DND-41 (cell line): ENCODE measurements around the gene NELL2.
A peak's percentile ranks its signal among the peaks of the same experiment; 100 is the strongest.

Source experiments
- ATAC-seq: fragments of 200-7000 bp; cut with Tn5 transposase; 3 replicates; pipeline ENCODE4 v1.9.1; 2021; ENCODE audit warnings: low read depth; ENCODE audit not compliant: insufficient read depth
- DNase-seq: peaks from one replicate; pipeline ENCODE4 v3.0.0-alpha.2; 2020
- H2AFZ ChIP-seq: 2 replicates; pipeline ENCODE4 v1.6.0; 2012; ENCODE audit warnings: low read depth, low read length
- H3K27ac ChIP-seq: 2 replicates; pipeline ENCODE4 v1.5.1; 2012; ENCODE audit warnings: low read length, inconsistent platforms
- H3K27me3 ChIP-seq: fragments of 200-600 bp; sonication (generic); 2 replicates; pipeline ENCODE4 v1.6.0; 2012; ENCODE audit warnings: low read length, mild to moderate bottlenecking, inconsistent platforms; ENCODE audit not compliant: insufficient read depth, poor library complexity
- H3K36me3 ChIP-seq: 2 replicates; pipeline ENCODE4 v1.5.1; 2012; ENCODE audit warnings: low read length, inconsistent platforms; ENCODE audit not compliant: insufficient read depth
- H3K4me1 ChIP-seq: 2 replicates; pipeline ENCODE4 v1.5.1; 2012; ENCODE audit warnings: mild to moderate bottlenecking, low read length; ENCODE audit not compliant: insufficient read depth
- H3K4me2 ChIP-seq: 2 replicates; pipeline ENCODE4 v1.6.0; 2012; ENCODE audit warnings: mild to moderate bottlenecking, moderate library complexity, low read length, inconsistent platforms; ENCODE audit not compliant: insufficient read depth
- H3K4me3 ChIP-seq, 2 experiments: fragments of 200-600 bp in 1 of 2; shearing (Covaris generic) in 1 of 2; 2 replicates each; pipeline ENCODE4 v1.5.1; 2012 to 2016; ENCODE audit warnings: inconsistent platforms in 2 of 2, low read length in 2 of 2, mild to moderate bottlenecking in 2 of 2, low read depth in 1 of 2, moderate library complexity in 1 of 2
- H3K79me2 ChIP-seq: 2 replicates; pipeline ENCODE4 v1.6.0; 2012; ENCODE audit warnings: low read length, inconsistent platforms; ENCODE audit not compliant: insufficient read depth
- H3K9ac ChIP-seq: 2 replicates; pipeline ENCODE4 v1.6.0; 2012; ENCODE audit warnings: low read depth, mild to moderate bottlenecking, inconsistent platforms, low read length, moderate library complexity
- H3K9me3 ChIP-seq: 2 replicates; pipeline ENCODE4 v1.5.1; 2012; ENCODE audit warnings: low read length, moderate library complexity, mild to moderate bottlenecking, inconsistent platforms; ENCODE audit not compliant: insufficient read depth, severe bottlenecking
- H4K20me1 ChIP-seq: 2 replicates; pipeline ENCODE4 v1.6.0; 2012; ENCODE audit warnings: low read length; ENCODE audit not compliant: insufficient read depth
- CTCF ChIP-seq: IDR thresholded peaks from 2 replicates; pipeline ENCODE4 v1.5.1; 2012; ENCODE audit warnings: borderline replicate concordance, low read length, moderate library complexity, mild to moderate bottlenecking; ENCODE audit not compliant: poor library complexity, severe bottlenecking; ENCODE audit errors: extremely low read depth
- EZH2 ChIP-seq: IDR thresholded peaks from 3 replicates; pipeline ENCODE4 v1.6.1; 2012; ENCODE audit warnings: borderline replicate concordance, low read depth, mild to moderate bottlenecking, moderate library complexity, low read length, inconsistent platforms; ENCODE audit not compliant: severe bottlenecking

NELL2 gene

GRCh38 chr12:44775901-44776300 lies 100.2 kb downstream of the NELL2 start:
- no peak overlapping the region for H3K9ac ChIP-seq

GRCh38 chr12:44774815-44775411 lies 101.2 kb downstream of the NELL2 start:
- H3K4me2 ChIP-seq, result no peak overlapping the region
- H3K4me1 ChIP-seq, result no peaks in the 10 kb centered on the region
- peaks cover 7% of the 10 kb centered on the region for H3K27me3 ChIP-seq
- DNase-seq (peak; percentile 63), ATAC-seq (peak; percentile 71)
- no peaks in the 10 kb centered on the region for H4K20me1 ChIP-seq
- no peak overlapping the region for H3K27ac ChIP-seq
- TF ChIP-seq EZH2, result no peak
- peak; percentile 91 for TF ChIP-seq CTCF
- H2AFZ ChIP-seq, result no peak overlapping the region
- H3K4me3 ChIP-seq, result no peak overlapping the region
- no peak overlapping the region for H3K9ac ChIP-seq
- no peaks in the 10 kb centered on the region for H3K36me3 ChIP-seq
- no peaks in the 10 kb centered on the region for H3K79me2 ChIP-seq
- no peaks in the 10 kb centered on the region for H3K9me3 ChIP-seq

More at GRCh38 chr12:44775901-44776300, 100.2 kb downstream of the NELL2 start:
- Histone ChIP-seq H3K4me1 (no peaks in the 10 kb centered on the region), H3K4me2 (no peak overlapping the region), H3K9me3 (no peaks in the 10 kb centered on the region), H3K79me2 (no peaks in the 10 kb centered on the region), H3K27ac (no peak overlapping the region), H4K20me1 (no peaks in the 10 kb centered on the region), H3K4me3 (no peak overlapping the region), H3K27me3 (peaks cover 4% of the 10 kb centered on the region), H2AFZ (no peak overlapping the region), H3K36me3 (no peaks in the 10 kb centered on the region)
- DNase-seq, result no peak
- no peak for ATAC-seq
- TF ChIP-seq EZH2 (no peak), CTCF (no peak)

- ATAC-seq, result no peak
- no peak overlapping the region for H2AFZ ChIP-seq
- no peak overlapping the region for H3K4me3 ChIP-seq
- H3K79me2 ChIP-seq, result no peaks in the 10 kb centered on the region
- H3K27me3 ChIP-seq, result peaks cover 3% of the 10 kb centered on the region
- H3K4me2 ChIP-seq, result no peak overlapping the region
- H3K36me3 ChIP-seq, result no peaks in the 10 kb centered on the region
- H3K9ac ChIP-seq, result no peak overlapping the region
- H3K27ac ChIP-seq, result no peak overlapping the region
- H3K4me1 ChIP-seq, result no peaks in the 10 kb centered on the region
- no peaks in the 10 kb centered on the region for H3K9me3 ChIP-seq
- DNase-seq, result no peak
- TF ChIP-seq EZH2, result no peak
- no peak for TF ChIP-seq CTCF
- H4K20me1 ChIP-seq, result no peaks in the 10 kb centered on the region
Measured at GRCh38 chr12:44771485-44772021, 104.6 kb downstream of the NELL2 start.
